ENCODE results near the gene PLEKHG5.
A peak's percentile ranks its signal among the peaks of the same experiment; 100 is the strongest.

Gene PLEKHG5

DNA sequence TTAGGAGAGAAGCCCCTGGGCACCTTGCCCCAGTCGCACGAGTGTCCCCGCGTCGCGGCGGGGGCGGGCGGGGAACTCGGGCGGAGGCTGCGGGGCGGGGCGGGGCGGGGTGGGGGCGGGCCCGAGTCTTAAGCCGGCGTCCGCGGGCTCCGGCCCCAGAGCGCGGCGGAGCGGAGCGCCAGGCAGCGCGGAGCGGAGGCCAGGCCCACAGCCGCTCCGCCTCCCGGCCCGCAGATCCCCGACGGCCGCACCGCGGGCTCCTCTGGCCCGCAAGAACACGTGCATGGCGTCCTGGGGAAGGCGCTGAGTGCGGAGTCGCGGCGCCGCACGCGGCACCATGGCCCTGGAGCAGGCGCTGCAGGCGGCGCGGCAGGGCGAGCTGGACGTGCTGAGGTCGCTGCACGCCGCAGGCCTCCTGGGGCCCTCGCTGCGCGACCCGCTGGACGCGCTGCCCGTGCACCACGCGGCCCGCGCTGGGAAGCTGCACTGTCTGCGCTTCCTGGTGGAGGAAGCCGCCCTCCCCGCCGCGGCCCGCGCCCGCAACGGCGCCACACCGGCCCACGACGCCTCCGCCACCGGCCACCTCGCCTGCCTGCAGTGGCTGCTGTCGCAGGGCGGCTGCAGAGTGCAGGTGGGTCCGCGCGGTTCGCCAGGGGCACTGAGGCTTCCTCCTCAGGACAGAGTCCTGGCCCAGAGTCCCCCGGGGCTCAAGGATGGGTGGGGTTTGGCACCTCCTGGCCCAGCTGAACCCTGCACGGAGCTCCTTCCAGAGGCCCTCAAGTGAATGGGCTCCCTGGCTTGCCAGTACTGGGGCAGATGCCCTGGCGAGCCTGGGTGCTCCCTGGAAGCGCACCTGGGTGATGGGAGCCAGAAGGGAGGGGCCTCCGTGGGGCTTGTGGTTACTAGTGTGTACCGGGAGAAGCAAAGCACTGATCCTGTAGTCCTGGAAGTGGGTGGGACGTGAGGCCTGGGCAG is 66.6 kb downstream of the PLEKHG5 start, which contains the start of gene ESPN:
ESPN (plus strand) TSS at position 158 of the 975 bp plus-strand sequence; CDS start at position 338, 180 bp downstream.
- DNase-seq: no peak

DNA sequence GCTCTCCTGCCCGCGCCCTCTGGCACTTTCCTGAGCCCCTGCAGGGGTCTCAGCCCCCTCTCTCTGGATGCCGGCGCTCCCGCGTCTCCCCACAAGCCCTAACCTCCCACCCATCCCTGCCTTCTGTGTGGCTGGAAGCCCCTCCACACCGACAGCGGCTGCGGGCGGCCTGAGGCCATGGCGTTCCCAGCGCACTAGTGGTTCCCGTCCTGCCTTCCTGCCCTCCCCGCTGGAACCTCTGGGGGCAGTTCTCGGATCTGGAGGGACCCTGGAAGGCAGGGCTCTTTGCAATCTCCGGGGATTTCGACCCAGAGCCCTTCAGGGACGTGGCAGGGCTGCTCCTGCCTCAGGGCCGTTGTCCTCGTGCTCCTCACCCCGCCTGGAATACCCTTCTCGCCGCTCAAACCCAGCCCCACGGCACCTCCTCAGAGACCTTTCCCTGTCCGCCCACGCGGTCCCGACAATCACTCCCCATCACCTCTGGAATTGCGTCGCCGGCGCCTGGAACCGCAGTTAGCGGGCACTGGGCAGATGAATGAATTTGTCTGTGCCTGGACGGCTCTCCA is 67.4 kb downstream of the PLEKHG5 start:
- DNase-seq: no peak

DNA sequence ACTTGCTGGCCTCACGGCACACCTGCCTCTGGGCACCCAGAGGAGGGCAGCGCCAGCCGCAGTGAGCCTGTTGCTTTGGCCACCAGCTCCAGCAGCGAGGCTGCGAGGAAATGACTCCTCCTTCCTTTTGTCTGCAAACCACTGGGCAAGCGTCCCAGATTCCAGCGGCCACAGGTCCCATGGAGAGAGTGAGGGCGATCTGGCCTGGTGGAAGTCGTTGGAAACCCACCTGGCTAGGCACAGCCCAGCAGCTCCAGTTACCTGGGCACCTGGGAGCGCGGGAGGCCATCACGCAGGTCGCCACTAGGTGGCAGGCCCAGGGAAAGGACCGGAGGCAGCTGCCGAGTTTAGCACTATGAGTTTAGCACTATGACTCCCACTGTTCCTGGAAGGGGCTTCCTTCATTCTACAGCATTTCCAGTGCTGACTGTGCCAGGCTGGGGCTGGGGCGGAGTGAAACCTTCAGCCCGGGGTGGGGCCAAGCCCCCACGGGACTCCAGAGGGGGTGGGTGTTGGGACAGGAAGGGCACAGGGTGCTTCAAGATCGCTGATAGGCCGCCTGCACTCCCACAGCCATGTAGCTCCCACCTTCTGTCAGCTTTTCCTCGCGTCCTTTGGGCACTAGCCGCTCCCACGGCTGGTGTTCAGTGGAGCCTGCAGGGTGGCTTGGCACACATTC is 68.0 kb downstream of the PLEKHG5 start:
- DNase-seq: peak; percentile 69

DNA sequence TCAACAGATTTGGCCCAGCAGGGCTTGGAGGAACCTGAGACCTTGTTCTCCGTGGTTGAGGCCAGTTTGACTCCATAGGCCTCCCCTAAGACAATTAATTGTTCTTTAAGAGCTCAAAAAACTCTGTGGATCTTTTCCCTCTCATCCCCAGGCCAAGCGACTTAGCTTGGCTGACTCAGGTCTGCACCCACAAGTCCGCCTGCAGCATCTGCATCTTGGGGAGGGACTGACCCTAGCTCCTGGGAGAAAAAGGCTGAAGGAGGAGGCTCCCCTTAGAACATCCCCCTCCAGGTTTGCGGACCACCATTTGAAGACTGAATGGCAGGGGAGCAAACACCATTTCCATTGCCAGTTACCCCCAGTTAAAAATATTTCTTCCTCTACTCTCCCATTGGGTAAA is 70.2 kb downstream of the PLEKHG5 start:
- no peak for DNase-seq

DNA sequence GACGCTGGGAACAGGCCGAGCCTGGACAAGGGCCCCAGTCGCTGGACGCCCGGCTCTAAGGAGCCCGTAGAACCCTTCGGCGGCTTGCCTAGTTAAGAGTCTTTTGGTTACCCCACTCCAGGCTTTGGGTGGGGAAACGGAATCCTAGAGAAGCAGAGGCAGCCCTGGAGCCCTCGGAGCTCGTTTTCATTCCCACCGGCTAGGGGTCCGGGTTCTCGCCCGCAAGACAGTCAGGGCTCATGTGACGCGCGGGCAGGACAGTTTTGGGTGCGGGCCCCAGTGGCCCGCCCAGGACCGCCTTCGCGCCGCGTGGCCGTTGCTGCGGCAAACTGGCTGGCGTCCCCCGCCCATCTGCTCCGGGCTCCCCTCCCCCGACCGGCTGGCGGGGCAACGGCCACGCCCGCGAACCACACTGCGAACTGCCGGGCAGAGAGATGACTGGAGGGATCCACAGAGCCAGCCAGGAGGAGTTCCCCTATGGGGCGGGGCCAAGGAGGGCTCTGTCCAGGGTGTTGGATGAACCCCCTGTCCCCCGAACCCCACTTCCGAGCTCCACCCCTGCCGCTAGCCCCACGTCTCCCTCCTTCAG is 70.9 kb downstream of the PLEKHG5 start:
- DNase-seq: no peak

DNA sequence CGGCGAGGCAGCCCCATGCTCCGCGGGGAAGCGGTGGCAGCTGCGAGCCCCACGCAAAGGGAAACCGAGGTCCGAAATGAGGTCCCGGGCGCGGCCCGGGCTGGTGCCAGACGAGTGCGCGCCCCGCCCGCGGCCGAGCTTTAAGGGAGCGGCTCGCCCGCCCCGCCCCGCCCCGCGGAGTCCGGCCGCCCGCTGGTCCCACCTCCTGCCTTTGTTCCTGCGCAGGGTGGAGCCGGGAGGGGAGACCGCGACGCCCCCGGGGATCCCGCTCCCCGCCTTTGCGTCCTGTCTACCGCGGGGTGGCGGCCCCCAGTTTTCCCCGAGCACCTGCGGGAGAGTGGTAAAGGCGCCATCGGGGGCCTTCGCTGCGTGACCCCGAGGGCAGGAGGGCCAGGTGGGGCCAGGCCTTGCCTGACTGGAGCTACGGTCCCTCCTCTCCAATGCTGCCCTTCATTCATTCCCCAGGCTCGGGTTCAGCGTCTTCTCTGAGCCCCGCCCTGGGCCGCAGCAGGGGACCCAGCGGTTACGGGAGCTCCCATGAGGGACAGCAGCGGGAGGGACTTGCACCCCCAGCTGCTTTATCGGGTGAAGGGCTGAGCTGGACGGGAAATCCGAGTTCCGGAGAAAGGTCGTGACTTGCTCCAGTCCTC is 71.5 kb downstream of the PLEKHG5 start, which contains the start of gene HES2:
HES2 (minus strand) TSS at position 116 of the 650 bp plus-strand sequence; CDS start at position 17, 99 bp downstream.
- no peak for DNase-seq

DNA sequence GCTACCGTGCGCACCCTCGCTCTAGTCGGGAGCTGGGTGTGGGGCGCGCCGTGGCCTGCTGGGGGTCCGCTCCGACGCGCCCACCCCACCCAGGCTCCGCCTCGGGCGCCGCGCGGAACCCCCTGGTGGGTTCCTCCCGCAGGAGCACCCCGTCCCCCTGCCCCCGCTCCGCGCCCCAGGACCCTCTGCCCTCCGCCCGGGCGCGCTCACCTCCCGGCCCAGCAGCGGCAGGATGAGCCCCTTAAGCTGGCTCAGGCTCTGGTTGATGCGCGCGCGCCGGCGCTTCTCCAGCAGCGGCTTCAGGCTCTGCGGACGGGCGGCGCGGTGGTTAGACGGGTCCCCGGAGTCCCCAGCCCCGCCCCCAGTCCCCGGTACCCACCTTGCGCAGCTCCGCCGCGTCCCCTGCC is 72.1 kb downstream of the PLEKHG5 start:
- DNase-seq: no peak

DNA sequence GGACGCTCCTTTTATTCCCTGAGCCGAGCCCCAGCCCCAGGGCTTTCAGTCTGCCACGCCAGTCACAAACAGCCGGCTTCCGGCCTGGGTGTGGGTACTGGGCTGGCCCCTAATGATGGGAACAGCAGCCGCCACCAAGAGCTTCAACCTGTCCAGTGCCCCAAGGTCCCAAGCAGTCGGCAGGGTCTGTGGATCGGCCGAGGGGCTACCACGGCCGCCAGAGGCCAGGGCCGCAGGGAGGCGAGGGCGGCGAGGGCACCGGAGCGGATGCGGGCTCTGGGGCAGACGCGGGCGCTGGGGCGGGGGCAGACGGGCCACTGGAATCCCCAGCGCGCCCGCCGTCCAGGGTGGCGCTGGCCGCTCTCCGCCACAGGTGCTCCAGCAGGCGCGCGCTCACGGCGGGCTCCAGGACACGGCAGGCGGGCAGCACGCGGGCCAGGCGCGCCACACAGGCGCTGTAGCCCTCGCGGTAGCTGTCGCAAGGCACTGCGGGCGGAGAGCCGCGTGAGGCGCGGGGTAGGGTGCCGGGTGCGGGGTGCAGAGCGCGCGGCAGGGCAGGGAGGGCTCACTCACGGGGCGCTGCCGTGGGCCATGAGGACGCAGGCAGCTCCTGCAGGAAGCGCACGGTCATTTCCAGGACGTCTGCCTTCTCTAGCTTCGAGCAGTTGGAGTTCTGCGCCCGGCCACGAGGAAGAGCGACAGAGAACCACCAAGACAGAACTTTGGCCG is 72.6 kb downstream of the PLEKHG5 start:
- no peak for DNase-seq

DNA sequence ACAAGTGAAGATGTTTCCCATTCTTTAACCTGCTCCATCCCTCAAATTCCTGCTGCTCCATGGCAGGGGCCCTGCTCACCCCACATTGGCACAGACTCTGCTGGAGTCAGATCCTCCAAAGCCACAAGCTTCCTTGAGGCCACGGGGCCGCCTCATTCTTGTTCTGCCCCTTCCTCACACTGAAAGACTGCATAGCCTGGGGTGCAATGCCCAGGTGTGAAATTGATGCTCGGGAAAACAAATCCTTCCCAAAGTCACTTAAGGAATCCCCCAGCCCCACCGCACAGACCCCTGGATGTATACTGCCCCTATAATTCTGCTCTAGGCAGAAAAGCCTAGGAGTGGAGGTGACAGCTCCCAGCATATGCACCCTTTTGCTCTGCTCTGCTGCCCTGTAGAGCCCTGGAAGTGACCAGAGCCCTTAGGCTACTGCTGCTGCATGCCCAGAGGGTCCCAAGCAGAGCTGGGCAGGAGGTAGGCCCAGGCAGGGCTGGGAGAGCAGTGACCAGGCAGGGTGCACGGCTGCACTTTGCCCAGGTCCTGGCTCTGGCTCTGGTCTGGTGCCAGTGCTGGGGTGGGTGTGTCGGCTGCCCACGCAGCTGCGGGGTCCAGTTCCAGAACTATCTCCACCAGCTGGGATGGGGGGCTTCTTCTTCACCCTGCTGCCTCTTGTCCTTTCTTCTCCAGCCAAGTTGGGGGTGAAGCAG is 73.4 kb downstream of the PLEKHG5 start:
- DNase-seq: no peak

Data from stimulated activated naive CD4-positive, alpha-beta T cell treated with Interleukin-2 at 50 U/mL for 16 hours (primary cell).